K562 (cell line): Measurements from ENCODE around the gene PIGC. TPM values are rescaled to one million over a fixed set of nuclear protein-coding genes. Genes with fewer than 3 reads are reported as not detected.

ENCODE experiments used
- ATAC-seq: fragments of 200-7000 bp; cut with Tn5 transposase; 3 replicates; pipeline ENCODE4 v1.9.1; 2020; ENCODE audit warnings: moderate library complexity
- BruUV-seq: library from RNA; stranded (reverse); fragments of 400-500 nt; replicated peaks from 2 replicates; lab custom pipeline; 2021; lab: Mats Ljungman, UMichigan
- CTCF ChIA-PET: fragments of 300-600 bp; formaldehyde crosslinking; extraction: SDS; loops from one replicate; lab custom pipeline; 2021; ENCODE audit warnings: low intra/inter-chr PET ratio; lab: Yijun Ruan, JAX
- POLR2A ChIA-PET: fragments of 300-600, 350-650 bp; sonication (Branson Sonifier 250); formaldehyde crosslinking; extraction: SDS; loops from one replicate; lab custom pipeline; 2021; ENCODE audit warnings: antibody characterized with exemption, inconsistent platforms; lab: Yijun Ruan, JAX
- DNase-seq, 4 experiments: peaks; one replicate each; pipeline versions ENCODE4 v3.0.0 to v3.0.0-alpha.2; 2011 to 2018; ENCODE audit warnings: low spot score in 3 of 4, mixed read lengths in 3 of 4; ENCODE audit errors: extremely low read depth in 1 of 4
- FAIRE-seq: peaks from 2 replicates; lab custom pipeline; 2011; peaks lifted over from hg19 to GRCh38; lab: Jason Lieb, UNC
- H2AFZ ChIP-seq: 2 replicates; pipeline ENCODE4 v1.6.0; 2011; ENCODE audit warnings: low read depth, low read length, control low read depth, inconsistent platforms
- H3K27ac ChIP-seq: fragments of 200-600 bp; 3 replicates; pipeline ENCODE4 v1.8.0; 2011; ENCODE audit warnings: low read depth, mild to moderate bottlenecking, control low read depth, inconsistent platforms, low read length, moderate library complexity, mixed read lengths; ENCODE audit errors: extremely low read depth
- H3K27me3 ChIP-seq, 2 experiments: fragments of 300-600 bp in 1 of 2; 2 replicates in 1 of 2; 3 replicates in 1 of 2; pipeline versions ENCODE4 v1.6.0 to v1.8.0; 2011; ENCODE audit warnings: inconsistent platforms in 2 of 2, low read length in 2 of 2, mild to moderate bottlenecking in 1 of 2, mixed read lengths in 1 of 2, moderate library complexity in 1 of 2; ENCODE audit not compliant: control insufficient read depth in 2 of 2, insufficient read depth in 2 of 2
- H3K36me3 ChIP-seq: fragments of 300-600 bp; 3 replicates; pipeline ENCODE4 v1.8.0; 2011; ENCODE audit warnings: mild to moderate bottlenecking, low read length, inconsistent platforms; ENCODE audit not compliant: control insufficient read depth, insufficient read depth
- H3K4me1 ChIP-seq, 2 experiments: fragments of 200-600 bp in 1 of 2; replicated peaks in 1 of 2; 2 replicates in 1 of 2; 3 replicates in 1 of 2; pipeline versions ENCODE4 v1.5.1 to v1.8.0; 2011; ENCODE audit warnings: inconsistent platforms in 2 of 2, low read length in 2 of 2, mild to moderate bottlenecking in 1 of 2, mixed read lengths in 1 of 2, moderate library complexity in 1 of 2; ENCODE audit not compliant: control insufficient read depth in 2 of 2, insufficient read depth in 2 of 2
- H3K4me2 ChIP-seq: 2 replicates; pipeline ENCODE4 v1.6.1; 2011; ENCODE audit warnings: low read length, control low read depth, inconsistent platforms, mixed read lengths; ENCODE audit not compliant: insufficient read depth
- H3K4me3 ChIP-seq: fragments of 200-600 bp; sonication (generic), shearing (Covaris generic); 2 replicates; pipeline ENCODE4 v1.5.1; 2016; ENCODE audit warnings: control low read depth, inconsistent platforms
- H3K79me2 ChIP-seq: fragments of 200-600 bp; 3 replicates; pipeline ENCODE4 v1.8.0; 2011; ENCODE audit warnings: low read length, inconsistent platforms; ENCODE audit not compliant: control insufficient read depth, insufficient read depth
- H3K9ac ChIP-seq, 2 experiments: 2 replicates each; pipeline versions ENCODE4 v1.6.0 to v1.6.1; 2011; ENCODE audit warnings: low read depth in 2 of 2, low read length in 2 of 2, control low read depth in 1 of 2, inconsistent platforms in 1 of 2, mild to moderate bottlenecking in 1 of 2, mixed read lengths in 1 of 2; ENCODE audit not compliant: insufficient read depth in 1 of 2
- H3K9me1 ChIP-seq: one replicate; pipeline ENCODE4 v1.6.0; 2011; ENCODE audit warnings: inconsistent platforms, mild to moderate bottlenecking, low read length, moderate library complexity; ENCODE audit not compliant: control insufficient read depth, insufficient read depth
- H3K9me3 ChIP-seq: replicated peaks from 2 replicates; pipeline ENCODE4 v1.5.1; 2011; ENCODE audit warnings: low read depth, low read length, inconsistent platforms; ENCODE audit not compliant: control insufficient read depth, insufficient read depth
- H4K20me1 ChIP-seq: replicated peaks from 2 replicates; pipeline ENCODE4 v1.6.1; 2011; ENCODE audit warnings: low read length, inconsistent platforms, mixed read lengths; ENCODE audit not compliant: control insufficient read depth, insufficient read depth
- ATF3 ChIP-seq, 2 experiments: fragments of 450-650 bp in 1 of 2; sonication (generic) in 1 of 2; formaldehyde crosslinking in 1 of 2; IDR thresholded peaks in 1 of 2; conservative IDR thresholded peaks in 1 of 2; 2 replicates each; pipeline versions ENCODE4 v1.6.1 to v1.8.1; 2016 to 2023; ENCODE audit warnings: mild to moderate bottlenecking in 2 of 2, moderate library complexity in 2 of 2, inconsistent platforms in 1 of 2, missing genetic modification reagents in 1 of 2
- FOSL1 ChIP-seq: fragments of 200-800 bp; sonication (Bioruptor generic); conservative IDR thresholded peaks from 2 replicates; pipeline ENCODE4 v1.6.1; 2016; ENCODE audit warnings: missing genetic modification characterization, missing compliant biosample characterization
- GATA2 ChIP-seq: sonication (generic); formaldehyde crosslinking; IDR thresholded peaks from 2 replicates; pipeline ENCODE4 v1.4.0; 2020; ENCODE audit warnings: mild to moderate bottlenecking, missing genetic modification reagents
- MLLT1 ChIP-seq, 2 experiments: fragments of 450-650 bp; IDR thresholded peaks; 2 replicates each; pipeline ENCODE4 v1.6.1; 2016
- NFE2 ChIP-seq: IDR thresholded peaks from 2 replicates; pipeline ENCODE4 v1.6.1; 2014; ENCODE audit warnings: antibody characterized with exemption, low read depth
- RBBP5 ChIP-seq: fragments of 200-600 bp; sonication (generic); IDR thresholded peaks from 2 replicates; pipeline ENCODE4 v1.6.1; 2012; ENCODE audit warnings: borderline replicate concordance, mild to moderate bottlenecking, low read length, control low read depth, inconsistent platforms; ENCODE audit not compliant: insufficient read depth, poor library complexity, severe bottlenecking
- SPI1 ChIP-seq: IDR thresholded peaks from 2 replicates; pipeline ENCODE4 v1.6.1; 2011; ENCODE audit warnings: low read depth, low read length, control low read depth, borderline replicate concordance
- ZBTB1 ChIP-seq: sonication (generic); formaldehyde crosslinking; IDR thresholded peaks from 2 replicates; pipeline ENCODE4 v1.8.1; 2023; ENCODE audit warnings: missing genetic modification reagents, low read depth, mild to moderate bottlenecking, borderline replicate concordance
- ZNF316 ChIP-seq: fragments of 450-650 bp; IDR thresholded peaks from 2 replicates; pipeline ENCODE4 v1.6.1; 2016
- ZNF778 ChIP-seq: fragments of 450-650 bp; formaldehyde crosslinking; IDR thresholded peaks from 2 replicates; pipeline ENCODE4 v1.4.0; 2020; ENCODE audit warnings: mild to moderate bottlenecking, moderate library complexity
- WGBS: fragments of 100-300 bp; shearing (Covaris generic); methylation state at CpG from one replicate; pipeline ENCODE4 v1.1.6; 2016; ENCODE audit warnings: low coverage, mixed read lengths; ENCODE audit not compliant: insufficient coverage; ENCODE audit errors: missing lambda C conversion rate; 5-methylcytosine and 5-hydroxymethylcytosine counted together
- in situ Hi-C: fragments of 300-500 bp; cut with MboI; formaldehyde crosslinking; loops from 4 replicates; pipeline ENCODE4 v1.15.0; 2018; ENCODE audit warnings: inconsistent platforms, mixed read lengths
- intact Hi-C: fragments of 100-400 bp; cut with micrococcal nuclease; formaldehyde crosslinking; loops from 2 replicates; pipeline ENCODE4 v1.14.2; 2022
- polyA plus RNA-seq, 8 experiments: library from polyadenylated mRNA; depleted of rRNA in 4 of 8; stranded (reverse) in 5 of 8; unstranded in 3 of 8; fragments of >200 nt; fragmentation: Nextera tagmentation in 2 of 8; fragmentation: Illumina TruSeq in 1 of 8; extraction: Ambion mirVana in 2 of 8; extraction: Trizol in 1 of 8; gene quantifications; 2 replicates each; pipeline versions ENCODE4 v1.2.1 to v1.2.3, GENCODE V29; 2011 to 2014; ENCODE audit warnings: inconsistent platforms in 1 of 8, missing spikeins in 1 of 8
- total RNA-seq, 7 experiments: library from RNA; depleted of rRNA in 6 of 7; stranded (reverse); fragments of >200 nt in 6 of 7; fragmentation: Illumina TruSeq in 2 of 7; extraction: Trizol in 2 of 7; gene quantifications; 2 replicates each; pipeline versions ENCODE4 v1.2.1 to v1.2.3, GENCODE V29; 2011 to 2021; ENCODE audit warnings: low replicate concordance in 1 of 7
- TF ChIP-seq, protein P1 (sequence below), 2 experiments: fragments of 150-350 bp in 1 of 2; IDR thresholded peaks; 2 replicates each; pipeline ENCODE4 v1.6.1; 2012 to 2016; ENCODE audit warnings: low read depth in 2 of 2, low read length in 2 of 2, mild to moderate bottlenecking in 1 of 2, moderate library complexity in 1 of 2
- TF ChIP-seq, protein P2 (sequence below): IDR thresholded peaks from 2 replicates; pipeline ENCODE4 v1.6.1; 2016; ENCODE audit warnings: missing genetic modification characterization, missing compliant biosample characterization

Gene PIGC
- total and polyA plus RNA-seq, 9 of the 15 experiments (the other 6 are each of a cell fraction or from before 2014, with no cell fraction given), result 30.5 to 97.9 (median 54.7) TPM

DNA sequence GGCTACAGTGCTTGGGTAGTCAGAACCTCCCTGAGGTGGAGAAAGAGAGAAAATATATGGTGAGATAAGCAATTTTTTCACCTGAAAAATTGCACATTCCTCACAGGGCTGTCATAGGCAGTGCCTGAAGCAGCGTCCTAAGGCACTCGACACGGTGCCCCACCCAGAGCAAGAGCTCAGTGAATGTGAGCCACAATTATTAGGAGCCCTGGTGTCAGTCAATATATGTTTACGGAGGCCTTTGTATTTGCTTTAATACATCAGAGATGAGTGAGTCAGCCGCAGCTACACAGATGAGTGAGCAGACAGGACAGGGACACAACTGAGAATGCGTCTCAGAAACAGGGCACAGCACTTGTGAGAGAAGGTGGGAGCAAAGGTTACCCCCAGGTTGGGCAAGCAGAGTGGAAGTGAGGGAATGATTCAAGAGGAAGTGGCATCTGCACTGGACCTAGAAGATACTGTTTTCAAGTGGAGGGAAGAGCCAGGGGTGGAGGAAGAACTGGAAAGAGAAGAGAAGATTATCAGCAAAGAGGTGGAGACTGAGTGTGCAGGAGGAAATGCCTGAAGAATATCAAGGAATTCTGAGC is 5.2 kb upstream of the PIGC start:
- peak in 1 of 4 experiments; percentile 27 for DNase-seq
- no peak overlapping the region; a peak in 1 of 4 replicates for H3K9ac ChIP-seq
- TF ChIP-seq ATF3 (IDR thresholded peaks at IDR 0.05) (peak; percentile 11; the same call in 1 of the 2 replicates), ATF3 (CRISPR knock-in tag; conservative IDR thresholded peaks at IDR 0.05) (no peak), MLLT1 (IDR thresholded peaks at IDR 0.05) (peak in 1 of 2 experiments; percentile 51; a peak in 1 of 4 replicates), FOSL1 (peak; percentile 62), ZNF778 (CRISPR knock-in tag) (no peak), ZNF316 (peak; percentile 35), GATA2 (0 out of 2 replicates have a peak, but pooled peaks have one; percentile 24), RBBP5 (no peak), SPI1 (peak; percentile 58; the same call in 1 of the 2 replicates), ZBTB1 (CRISPR knock-in tag) (0 out of 2 replicates have a peak, but pooled peaks have one; percentile 22), NFE2 (no peak)
- TF ChIP-seq, protein P1, sequence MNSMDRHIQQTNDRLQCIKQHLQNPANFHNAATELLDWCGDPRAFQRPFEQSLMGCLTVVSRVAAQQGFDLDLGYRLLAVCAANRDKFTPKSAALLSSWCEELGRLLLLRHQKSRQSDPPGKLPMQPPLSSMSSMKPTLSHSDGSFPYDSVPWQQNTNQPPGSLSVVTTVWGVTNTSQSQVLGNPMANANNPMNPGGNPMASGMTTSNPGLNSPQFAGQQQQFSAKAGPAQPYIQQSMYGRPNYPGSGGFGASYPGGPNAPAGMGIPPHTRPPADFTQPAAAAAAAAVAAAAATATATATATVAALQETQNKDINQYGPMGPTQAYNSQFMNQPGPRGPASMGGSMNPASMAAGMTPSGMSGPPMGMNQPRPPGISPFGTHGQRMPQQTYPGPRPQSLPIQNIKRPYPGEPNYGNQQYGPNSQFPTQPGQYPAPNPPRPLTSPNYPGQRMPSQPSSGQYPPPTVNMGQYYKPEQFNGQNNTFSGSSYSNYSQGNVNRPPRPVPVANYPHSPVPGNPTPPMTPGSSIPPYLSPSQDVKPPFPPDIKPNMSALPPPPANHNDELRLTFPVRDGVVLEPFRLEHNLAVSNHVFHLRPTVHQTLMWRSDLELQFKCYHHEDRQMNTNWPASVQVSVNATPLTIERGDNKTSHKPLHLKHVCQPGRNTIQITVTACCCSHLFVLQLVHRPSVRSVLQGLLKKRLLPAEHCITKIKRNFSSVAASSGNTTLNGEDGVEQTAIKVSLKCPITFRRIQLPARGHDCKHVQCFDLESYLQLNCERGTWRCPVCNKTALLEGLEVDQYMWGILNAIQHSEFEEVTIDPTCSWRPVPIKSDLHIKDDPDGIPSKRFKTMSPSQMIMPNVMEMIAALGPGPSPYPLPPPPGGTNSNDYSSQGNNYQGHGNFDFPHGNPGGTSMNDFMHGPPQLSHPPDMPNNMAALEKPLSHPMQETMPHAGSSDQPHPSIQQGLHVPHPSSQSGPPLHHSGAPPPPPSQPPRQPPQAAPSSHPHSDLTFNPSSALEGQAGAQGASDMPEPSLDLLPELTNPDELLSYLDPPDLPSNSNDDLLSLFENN (IDR thresholded peaks at IDR 0.05; ENCODE audit: low read depth in 2 of 2, low read length in 2 of 2), result no peak
- TF ChIP-seq, protein P2, sequence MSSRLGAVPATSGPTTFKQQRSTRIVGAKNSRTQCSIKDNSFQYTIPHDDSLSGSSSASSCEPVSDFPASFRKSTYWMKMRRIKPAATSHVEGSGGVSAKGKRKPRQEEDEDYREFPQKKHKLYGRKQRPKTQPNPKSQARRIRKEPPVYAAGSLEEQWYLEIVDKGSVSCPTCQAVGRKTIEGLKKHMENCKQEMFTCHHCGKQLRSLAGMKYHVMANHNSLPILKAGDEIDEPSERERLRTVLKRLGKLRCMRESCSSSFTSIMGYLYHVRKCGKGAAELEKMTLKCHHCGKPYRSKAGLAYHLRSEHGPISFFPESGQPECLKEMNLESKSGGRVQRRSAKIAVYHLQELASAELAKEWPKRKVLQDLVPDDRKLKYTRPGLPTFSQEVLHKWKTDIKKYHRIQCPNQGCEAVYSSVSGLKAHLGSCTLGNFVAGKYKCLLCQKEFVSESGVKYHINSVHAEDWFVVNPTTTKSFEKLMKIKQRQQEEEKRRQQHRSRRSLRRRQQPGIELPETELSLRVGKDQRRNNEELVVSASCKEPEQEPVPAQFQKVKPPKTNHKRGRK (tag), result no peak

More for the DNA sequence above, 5.2 kb upstream of the PIGC start:
- Histone ChIP-seq H3K9me1 (peaks cover 5% of the 10 kb centered on the region), H4K20me1 (no peaks in the 10 kb centered on the region), H3K4me1 (peaks cover 28 to 43% of the 10 kb centered on the region in 2 experiments), H3K79me2 (no peaks in the 10 kb centered on the region), H2AFZ (peak overlapping the region; percentile 99), H3K27me3 (no peaks in the 10 kb centered on the region), H3K27ac (no peak overlapping the region; the same call in 2 of the 3 replicates), H3K4me2 (peak overlapping the region; percentile 60; the same call in 1 of the 2 replicates), H3K36me3 (no peaks in the 10 kb centered on the region), H3K9me3 (no peaks in the 10 kb centered on the region), H3K4me3 (no peak overlapping the region)
- CTCF ChIA-PET, result interaction anchor here (0.6 to 1.2 kb wide), 3 partner anchors 50 to 1814 kb away, joined by 3 to 6 read pairs (median 4); no protein-coding TSS in a partner anchor
- POLR2A ChIA-PET, result interaction anchor here (0.6 kb wide), 1 partner anchor 193 kb away, joined by 4 read pairs; no protein-coding TSS in a partner anchor
- 46% methylated on average over 6 of the region's 6 CpGs for WGBS
- FAIRE-seq (no peak), ATAC-seq (no peak)
- in situ Hi-C loops (no loop called here), intact Hi-C loops (no loop called here)
- no TSS peak for BruUV-seq
